Ovary (tissue), 3 donors: ENCODE results near the gene RPN2.

ENCODE experiments used
- POLR2A ChIP-seq: fragments of 450-650 bp; IDR thresholded peaks from one replicate; pipeline ENCODE4 v1.6.1; 2017; ENCODE audit warnings: antibody characterized with exemption, mild to moderate bottlenecking, moderate library complexity
- TF ChIP-seq, protein P1 (sequence below), 3 donors: fragments of 450-650 bp in 2 of 3; fragments of 200-600 bp in 1 of 3; IDR thresholded peaks; one replicate each; pipeline versions ENCODE4 v1.5.1 to v1.8.0; 2016 to 2022; ENCODE audit warnings: antibody characterized with exemption in 3 of 3, mild to moderate bottlenecking in 1 of 3
- donor health status: DM: no; HTN: no; CAD: no.

GRCh38 chr20:37257530-37257929, 78.4 kb downstream of the RPN2 start:
- TF ChIP-seq, protein P1, sequence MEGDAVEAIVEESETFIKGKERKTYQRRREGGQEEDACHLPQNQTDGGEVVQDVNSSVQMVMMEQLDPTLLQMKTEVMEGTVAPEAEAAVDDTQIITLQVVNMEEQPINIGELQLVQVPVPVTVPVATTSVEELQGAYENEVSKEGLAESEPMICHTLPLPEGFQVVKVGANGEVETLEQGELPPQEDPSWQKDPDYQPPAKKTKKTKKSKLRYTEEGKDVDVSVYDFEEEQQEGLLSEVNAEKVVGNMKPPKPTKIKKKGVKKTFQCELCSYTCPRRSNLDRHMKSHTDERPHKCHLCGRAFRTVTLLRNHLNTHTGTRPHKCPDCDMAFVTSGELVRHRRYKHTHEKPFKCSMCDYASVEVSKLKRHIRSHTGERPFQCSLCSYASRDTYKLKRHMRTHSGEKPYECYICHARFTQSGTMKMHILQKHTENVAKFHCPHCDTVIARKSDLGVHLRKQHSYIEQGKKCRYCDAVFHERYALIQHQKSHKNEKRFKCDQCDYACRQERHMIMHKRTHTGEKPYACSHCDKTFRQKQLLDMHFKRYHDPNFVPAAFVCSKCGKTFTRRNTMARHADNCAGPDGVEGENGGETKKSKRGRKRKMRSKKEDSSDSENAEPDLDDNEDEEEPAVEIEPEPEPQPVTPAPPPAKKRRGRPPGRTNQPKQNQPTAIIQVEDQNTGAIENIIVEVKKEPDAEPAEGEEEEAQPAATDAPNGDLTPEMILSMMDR (IDR thresholded peaks at IDR 0.05), result no peak
- no peak for TF ChIP-seq POLR2A
